OCI-LY7 (cell line): ENCODE results near the gene HDAC4. TPM values are rescaled to one million over a fixed set of nuclear protein-coding genes. Genes with fewer than 3 reads are reported as not detected.
A peak's percentile ranks its signal among the peaks of the same experiment; 100 is the strongest.

Experiments
- BruUV-seq: library from RNA; stranded (reverse); fragments of 400-500 nt; replicated peaks from 2 replicates; lab custom pipeline; 2021; lab: Mats Ljungman, UMichigan
- CTCF ChIA-PET: fragments of 300-600 bp; sonication (Branson Sonifier 250); formaldehyde crosslinking; loops from one replicate; lab custom pipeline; 2022; ENCODE audit warnings: antibody characterized with exemption; ENCODE audit not compliant: unreplicated experiment; lab: Charles Lee
- POLR2A ChIA-PET: fragments of 300-600 bp; sonication (Branson Sonifier 250); formaldehyde crosslinking; loops from one replicate; lab custom pipeline; 2022; ENCODE audit warnings: antibody characterized with exemption; lab: Charles Lee
- DNase-seq: peaks from one replicate; pipeline ENCODE4 v3.0.0-alpha.2; 2015; ENCODE audit warnings: low spot score
- H2AFZ ChIP-seq: fragments of 200-600 bp; sonication (generic), shearing (Covaris generic); 2 replicates; pipeline ENCODE4 v1.6.1; 2014; ENCODE audit warnings: mild to moderate bottlenecking, antibody characterized with exemption, low read length, moderate library complexity
- H3K27ac ChIP-seq: fragments of 200-600 bp; sonication (generic); 2 replicates; pipeline ENCODE4 v1.5.1; 2014; ENCODE audit warnings: mixed run types, low read depth, mild to moderate bottlenecking, moderate library complexity, low read length, inconsistent platforms; ENCODE audit not compliant: poor library complexity, severe bottlenecking
- H3K36me3 ChIP-seq: fragments of 200-600 bp; sonication (generic); 2 replicates; pipeline ENCODE4 v1.6.1; 2014; ENCODE audit warnings: mild to moderate bottlenecking, antibody characterized with exemption, low read length, moderate library complexity, mixed read lengths; ENCODE audit not compliant: insufficient read depth
- H3K4me1 ChIP-seq: fragments of 200-600 bp; sonication (generic); 2 replicates; pipeline ENCODE4 v1.5.1; 2014; ENCODE audit warnings: mild to moderate bottlenecking, low read length; ENCODE audit not compliant: insufficient read depth, poor library complexity, severe bottlenecking
- H3K4me2 ChIP-seq: fragments of 200-600 bp; sonication (generic); 2 replicates; pipeline ENCODE4 v1.6.1; 2014; ENCODE audit warnings: mild to moderate bottlenecking, low read length
- H3K4me3 ChIP-seq: fragments of 200-600 bp; sonication (generic); 2 replicates; pipeline ENCODE4 v1.5.1; 2014; ENCODE audit warnings: mild to moderate bottlenecking, low read depth, low read length; ENCODE audit not compliant: poor library complexity, severe bottlenecking
- H3K79me2 ChIP-seq: fragments of 200-600 bp; sonication (generic); 2 replicates; pipeline ENCODE4 v1.6.1; 2016; ENCODE audit warnings: low read depth, mild to moderate bottlenecking, low read length, moderate library complexity, mixed read lengths; ENCODE audit not compliant: insufficient read depth
- H3K9me2 ChIP-seq: fragments of 200-600 bp; sonication (generic); 2 replicates; pipeline ENCODE4 v1.6.1; 2016; ENCODE audit warnings: mild to moderate bottlenecking, low read length, mixed read lengths; ENCODE audit not compliant: insufficient read depth
- H3K9me3 ChIP-seq: fragments of 200-600 bp; sonication (generic); 2 replicates; pipeline ENCODE4 v1.6.1; 2014; ENCODE audit warnings: mild to moderate bottlenecking, mixed run types, low read length, mixed read lengths
- H4K20me1 ChIP-seq: fragments of 200-600 bp; sonication (generic); 2 replicates; pipeline ENCODE4 v1.6.1; 2014; ENCODE audit warnings: mild to moderate bottlenecking, antibody characterized with exemption, low read length, moderate library complexity, mixed read lengths; ENCODE audit not compliant: insufficient read depth
- EZH2phosphoT487 ChIP-seq: fragments of 200-600 bp; sonication (generic); IDR thresholded peaks from 2 replicates; pipeline ENCODE4 v1.6.1; 2018; ENCODE audit warnings: low read depth, borderline replicate concordance, mild to moderate bottlenecking, mixed run types, antibody characterized with exemption, low read length, moderate library complexity, mixed read lengths
- intact Hi-C: fragments of 100-400 bp; cut with micrococcal nuclease; formaldehyde crosslinking; loops from one replicate; pipeline ENCODE4 v1.10.0; 2022; ENCODE audit not compliant: unreplicated experiment
- total RNA-seq, 2 experiments: library from RNA; depleted of rRNA in 1 of 2; stranded (reverse); fragments of >200 nt in 1 of 2; shearing (Covaris generic) in 1 of 2; gene quantifications; 2 replicates each; pipeline ENCODE4 v1.2.3, GENCODE V29; 2014 to 2022
- TF ChIP-seq, protein P1 (sequence below): fragments of 200-600 bp; sonication (generic); conservative IDR thresholded peaks from 2 replicates; pipeline ENCODE4 v1.5.1; 2014; ENCODE audit warnings: mild to moderate bottlenecking, antibody characterized with exemption, low read length, moderate library complexity, mixed read lengths

The HDAC4 gene
- total RNA-seq, 2 experiments from 2014 or later: 10.2 to 20.6 TPM

DNA sequence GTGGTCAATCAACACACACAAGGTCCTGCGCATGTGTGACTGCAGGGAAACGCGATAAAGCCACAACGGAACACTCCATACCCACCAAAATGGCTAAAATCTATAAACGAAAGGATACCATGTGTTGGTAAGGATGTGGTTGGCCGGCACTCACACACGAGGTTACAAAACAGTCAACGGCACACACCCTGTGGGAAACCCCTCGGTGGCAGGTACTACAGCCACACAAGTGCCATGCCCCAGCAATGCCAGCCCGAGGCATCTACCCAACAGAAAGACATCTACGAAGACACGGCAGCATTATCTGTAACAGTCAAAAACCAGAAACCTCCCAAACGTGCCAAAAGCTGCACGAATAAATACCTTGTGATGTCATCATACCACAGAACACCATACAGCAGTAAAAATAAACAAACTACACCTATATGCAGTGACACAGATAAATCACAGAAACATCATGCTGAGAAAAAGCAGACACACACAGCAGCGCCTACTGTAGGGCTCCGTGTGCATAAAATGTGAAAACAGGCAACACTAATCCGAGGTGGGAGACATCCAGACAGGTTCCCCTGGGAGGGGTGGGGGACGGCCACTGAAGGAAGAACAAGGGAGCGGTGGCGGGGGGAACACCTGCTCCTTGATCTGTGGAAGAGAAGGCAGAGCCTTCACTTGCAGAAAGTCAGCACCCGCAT lies 36.7 kb downstream of the HDAC4 start:
- Histone ChIP-seq H3K27ac (no peak overlapping the region), H3K9me3 (no peaks in the 10 kb centered on the region), H3K4me2 (no peak overlapping the region), H4K20me1 (no peaks in the 10 kb centered on the region; the same call in 1 of the 2 replicates), H3K36me3 (no peaks in the 10 kb centered on the region), H3K4me1 (peaks cover 2% of the 10 kb centered on the region), H3K79me2 (no peaks in the 10 kb centered on the region), H2AFZ (no peak overlapping the region), H3K4me3 (no peak overlapping the region), H3K9me2 (no peaks in the 10 kb centered on the region)
- intact Hi-C loops: no loop called here
- ChIA-PET POLR2A (no interaction called here), CTCF (no interaction called here)
- DNase-seq: no peak
- TF ChIP-seq, protein P1, sequence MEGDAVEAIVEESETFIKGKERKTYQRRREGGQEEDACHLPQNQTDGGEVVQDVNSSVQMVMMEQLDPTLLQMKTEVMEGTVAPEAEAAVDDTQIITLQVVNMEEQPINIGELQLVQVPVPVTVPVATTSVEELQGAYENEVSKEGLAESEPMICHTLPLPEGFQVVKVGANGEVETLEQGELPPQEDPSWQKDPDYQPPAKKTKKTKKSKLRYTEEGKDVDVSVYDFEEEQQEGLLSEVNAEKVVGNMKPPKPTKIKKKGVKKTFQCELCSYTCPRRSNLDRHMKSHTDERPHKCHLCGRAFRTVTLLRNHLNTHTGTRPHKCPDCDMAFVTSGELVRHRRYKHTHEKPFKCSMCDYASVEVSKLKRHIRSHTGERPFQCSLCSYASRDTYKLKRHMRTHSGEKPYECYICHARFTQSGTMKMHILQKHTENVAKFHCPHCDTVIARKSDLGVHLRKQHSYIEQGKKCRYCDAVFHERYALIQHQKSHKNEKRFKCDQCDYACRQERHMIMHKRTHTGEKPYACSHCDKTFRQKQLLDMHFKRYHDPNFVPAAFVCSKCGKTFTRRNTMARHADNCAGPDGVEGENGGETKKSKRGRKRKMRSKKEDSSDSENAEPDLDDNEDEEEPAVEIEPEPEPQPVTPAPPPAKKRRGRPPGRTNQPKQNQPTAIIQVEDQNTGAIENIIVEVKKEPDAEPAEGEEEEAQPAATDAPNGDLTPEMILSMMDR: no peak
- no peak for TF ChIP-seq EZH2phosphoT487
- BruUV-seq: no TSS peak

DNA sequence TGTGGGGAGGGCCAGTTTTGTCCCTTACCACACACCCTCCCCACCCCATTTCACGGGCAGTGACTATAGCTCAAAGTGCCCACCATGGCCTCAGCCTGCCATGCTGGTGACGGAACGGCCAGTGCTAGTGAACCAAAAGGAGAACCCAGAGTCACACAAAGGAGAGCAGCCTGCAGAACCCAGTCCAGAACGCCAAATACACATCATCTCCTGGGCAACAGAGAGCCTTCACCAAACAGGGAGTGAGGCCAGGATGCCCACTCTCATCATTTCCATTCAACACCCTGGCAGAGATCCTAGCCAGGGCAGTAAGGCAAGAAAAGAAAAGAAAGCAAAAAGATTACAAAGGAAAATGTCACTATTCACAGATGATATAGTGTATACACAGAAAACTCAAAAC lies 38.3 kb downstream of the HDAC4 start:
- no peaks in the 10 kb centered on the region for H3K4me1 ChIP-seq
- BruUV-seq: no TSS peak
- TF ChIP-seq, protein P1: no peak
- TF ChIP-seq EZH2phosphoT487: no peak
- H3K9me3 ChIP-seq: no peaks in the 10 kb centered on the region
- H3K4me2 ChIP-seq: no peak overlapping the region
- ChIA-PET CTCF (no interaction called here), POLR2A (no interaction called here)
- no peaks in the 10 kb centered on the region for H3K36me3 ChIP-seq
- H2AFZ ChIP-seq: no peak overlapping the region
- H4K20me1 ChIP-seq: no peaks in the 10 kb centered on the region; the same call in 1 of the 2 replicates
- no peaks in the 10 kb centered on the region for H3K79me2 ChIP-seq
- no peak overlapping the region for H3K27ac ChIP-seq
- DNase-seq: no peak
- H3K9me2 ChIP-seq: no peaks in the 10 kb centered on the region
- H3K4me3 ChIP-seq: no peak overlapping the region
- intact Hi-C loops: no loop called here

DNA sequence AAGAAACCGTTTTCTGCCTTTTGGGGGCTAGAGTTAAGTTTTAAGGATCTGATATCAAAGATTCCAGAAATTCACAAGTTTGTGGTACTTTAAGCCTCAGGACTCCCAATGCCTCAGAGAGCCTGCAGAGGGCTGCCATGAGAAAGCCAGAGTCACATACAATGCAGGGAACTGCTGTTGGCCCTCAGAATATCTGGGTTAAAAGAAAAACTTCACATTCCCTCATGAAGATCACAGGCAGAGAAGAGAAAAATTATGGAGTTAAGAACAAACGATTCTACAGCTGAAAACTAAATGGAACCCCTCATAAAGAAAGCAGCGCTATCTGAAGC lies 39.5 kb downstream of the HDAC4 start:
- Histone ChIP-seq H3K27ac (no peak overlapping the region), H2AFZ (no peak overlapping the region), H3K9me3 (no peaks in the 10 kb centered on the region), H3K36me3 (no peaks in the 10 kb centered on the region), H3K9me2 (no peaks in the 10 kb centered on the region), H3K4me1 (no peaks in the 10 kb centered on the region), H4K20me1 (no peaks in the 10 kb centered on the region; the same call in 1 of the 2 replicates), H3K4me3 (no peak overlapping the region), H3K4me2 (no peak overlapping the region), H3K79me2 (no peaks in the 10 kb centered on the region)
- DNase-seq: no peak
- CTCF ChIA-PET: no interaction called here
- BruUV-seq: no TSS peak
- POLR2A ChIA-PET: no interaction called here
- intact Hi-C loops: no loop called here
- no peak for TF ChIP-seq EZH2phosphoT487
- TF ChIP-seq, protein P1: 0 out of 2 replicates have a peak, but pooled peaks have one; percentile 11
